ENCODE results near the gene VSTM4.

GRCh38 chr10:49120911-49121310 lies 5.6 kb upstream of the VSTM4 start:
- no peak for TF ChIP-seq EZH2phosphoT487 (IDR thresholded peaks at IDR 0.05; ENCODE audit: borderline replicate concordance)
- no peak for TF ChIP-seq CTCF (conservative IDR thresholded peaks at IDR 0.05; ENCODE audit: low read length)

Data from Loucy (cell line).